Mononuclear cell (primary cell): ENCODE results near the gene CAPN10. TPM values are rescaled to one million over a fixed set of nuclear protein-coding genes. Genes with fewer than 3 reads are reported as not detected.

Experiments
- H3K27me3 ChIP-seq: 2 replicates; pipeline ENCODE4 v1.6.0; 2011; ENCODE audit warnings: low read length, control low read depth; ENCODE audit not compliant: insufficient read depth
- H3K4me1 ChIP-seq: 2 replicates; pipeline ENCODE4 v1.5.1; 2011; ENCODE audit warnings: mild to moderate bottlenecking, low read length, control low read depth; ENCODE audit not compliant: insufficient read depth
- H3K4me3 ChIP-seq: 2 replicates; pipeline ENCODE4 v1.5.1; 2011; ENCODE audit warnings: mild to moderate bottlenecking, low read length, moderate library complexity
- H3K9me3 ChIP-seq: 2 replicates; pipeline ENCODE4 v1.5.1; 2011; ENCODE audit warnings: low read depth, mild to moderate bottlenecking, control low read depth, low read length
- total RNA-seq: library from RNA; depleted of rRNA; stranded (reverse); fragments of >200 nt; gene quantifications from one replicate; pipeline ENCODE4 v1.2.3, GENCODE V29; 2012

The CAPN10 gene
- total RNA-seq, 1 donor, result 18.2 TPM

DNA sequence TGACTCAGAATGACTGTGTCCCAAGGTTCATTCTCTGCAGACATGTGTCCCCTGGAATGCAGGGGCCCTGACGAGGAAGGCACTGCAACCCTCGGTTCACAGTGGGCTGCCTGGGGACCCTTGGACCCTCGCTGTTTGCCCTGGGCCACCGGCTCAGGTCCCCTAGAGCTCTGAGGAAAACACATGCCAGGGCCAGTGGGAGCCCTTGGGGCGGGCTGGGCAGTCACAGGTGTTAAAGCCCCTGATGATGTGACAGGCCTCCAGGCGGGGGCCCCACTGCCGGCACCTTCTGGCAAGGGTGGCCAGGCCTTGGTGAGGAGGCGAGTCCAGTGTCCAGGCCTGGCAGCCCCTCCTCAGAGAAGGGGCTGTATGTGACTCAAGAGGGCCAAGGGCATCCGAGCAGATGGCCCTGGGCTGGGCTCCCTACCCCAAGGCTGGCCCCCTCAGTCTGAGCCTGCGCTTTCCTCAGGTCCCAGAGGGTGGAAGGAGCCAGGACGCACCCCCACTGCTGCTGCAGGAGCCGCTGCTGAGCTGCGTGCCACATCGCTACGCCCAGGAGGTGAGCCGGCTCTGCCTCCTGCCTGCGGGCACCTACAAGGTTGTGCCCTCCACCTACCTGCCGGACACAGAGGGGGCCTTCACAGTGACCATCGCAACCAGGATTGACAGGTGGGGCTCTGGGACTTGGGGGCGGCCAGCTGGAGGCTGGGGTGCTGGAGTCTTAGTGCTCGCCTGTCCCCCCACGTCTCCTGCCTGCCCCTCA, 11.1 kb downstream of the CAPN10 start:
- H3K4me1 ChIP-seq, result no peaks in the 10 kb centered on the region

DNA sequence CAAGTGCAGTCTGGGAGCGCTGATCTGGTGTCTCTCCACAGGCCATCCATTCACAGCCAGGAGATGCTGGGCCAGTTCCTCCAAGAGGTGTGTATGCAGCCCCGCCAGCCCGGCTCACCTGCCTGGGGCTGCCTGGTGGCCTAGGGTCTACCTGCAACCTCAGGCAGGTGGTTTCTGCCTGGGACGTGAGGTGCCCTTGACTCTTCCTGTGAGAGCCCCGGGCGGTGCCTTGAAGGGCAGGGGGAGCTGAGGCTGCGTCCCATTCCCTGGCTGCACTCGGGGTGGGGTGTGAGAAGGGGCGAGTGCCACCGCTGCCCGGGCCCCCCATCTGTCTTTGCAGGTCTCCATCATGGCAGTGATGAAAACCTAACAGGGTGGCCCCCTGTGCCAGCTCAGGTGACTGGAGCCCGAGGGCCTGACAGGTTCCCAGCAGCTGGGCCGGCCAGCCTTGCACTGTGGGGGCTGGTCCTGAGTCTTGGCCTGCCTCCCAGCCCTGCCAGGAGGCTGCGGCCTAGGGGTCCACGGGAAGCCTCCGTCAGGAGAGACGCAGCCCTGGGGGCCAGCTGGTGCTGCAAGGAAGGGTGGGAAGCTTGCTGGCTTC, 11.9 kb downstream of the CAPN10 start:
- Histone ChIP-seq H3K9me3 (no peaks in the 10 kb centered on the region), H3K27me3 (no peaks in the 10 kb centered on the region), H3K4me1 (no peaks in the 10 kb centered on the region), H3K4me3 (no peak overlapping the region)

More for the DNA sequence above, 11.1 kb downstream of the CAPN10 start:
- H3K4me3 ChIP-seq, result no peak overlapping the region
- H3K27me3 ChIP-seq, result no peaks in the 10 kb centered on the region
- H3K9me3 ChIP-seq, result no peaks in the 10 kb centered on the region

DNA sequence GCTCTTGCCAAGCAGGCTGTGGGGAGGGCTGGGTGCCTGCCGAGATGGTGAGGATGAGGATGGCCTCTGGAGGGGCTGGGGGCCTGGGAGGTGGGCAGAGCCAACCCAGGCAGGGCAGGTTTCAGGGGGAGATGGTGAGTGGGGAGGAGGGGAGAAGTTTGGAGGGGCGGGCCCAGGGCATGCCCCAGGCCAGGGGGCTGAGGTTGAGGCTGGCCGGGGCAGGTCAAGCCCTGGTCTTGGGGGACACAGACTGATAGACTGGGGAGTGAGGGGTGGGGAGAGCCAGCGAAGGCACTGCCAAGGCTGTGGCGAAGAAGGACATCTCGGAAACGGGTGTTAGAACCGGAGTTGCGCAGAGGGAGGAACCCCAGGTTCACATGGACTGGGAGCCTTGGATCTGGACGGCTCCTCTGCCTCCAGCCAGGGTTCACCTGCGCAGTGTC, 12.6 kb downstream of the CAPN10 start:
- Histone ChIP-seq H3K4me3 (no peak overlapping the region), H3K27me3 (no peaks in the 10 kb centered on the region), H3K4me1 (no peaks in the 10 kb centered on the region), H3K9me3 (no peaks in the 10 kb centered on the region)

DNA sequence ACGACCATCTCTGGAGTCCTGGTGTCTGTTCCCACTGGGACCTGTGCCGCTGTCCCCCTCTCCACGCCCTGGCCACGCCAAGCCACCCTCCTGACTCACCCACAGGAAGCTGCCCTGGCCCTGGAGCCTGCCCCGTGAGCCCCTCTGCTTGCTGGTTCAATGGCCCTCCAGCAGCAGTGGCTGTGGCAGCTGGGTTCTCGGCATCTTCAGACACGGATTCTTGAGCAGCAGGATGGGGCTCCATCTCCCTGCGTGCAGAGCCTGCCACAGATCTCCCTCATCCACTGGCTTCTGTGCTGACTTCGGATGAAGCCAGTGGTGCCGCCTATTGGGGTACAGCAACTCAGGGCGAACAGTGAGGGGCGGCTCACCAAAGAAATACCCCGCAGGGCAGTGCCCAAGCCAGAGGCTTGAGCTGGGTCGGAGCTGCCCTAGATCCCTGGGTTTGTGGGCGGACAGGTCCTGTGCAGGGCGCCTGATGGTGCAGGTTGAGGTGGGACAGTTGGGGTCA, 14.0 kb downstream of the CAPN10 start:
- Histone ChIP-seq H3K4me1 (no peaks in the 10 kb centered on the region), H3K4me3 (no peak overlapping the region), H3K27me3 (no peaks in the 10 kb centered on the region), H3K9me3 (no peaks in the 10 kb centered on the region)

DNA sequence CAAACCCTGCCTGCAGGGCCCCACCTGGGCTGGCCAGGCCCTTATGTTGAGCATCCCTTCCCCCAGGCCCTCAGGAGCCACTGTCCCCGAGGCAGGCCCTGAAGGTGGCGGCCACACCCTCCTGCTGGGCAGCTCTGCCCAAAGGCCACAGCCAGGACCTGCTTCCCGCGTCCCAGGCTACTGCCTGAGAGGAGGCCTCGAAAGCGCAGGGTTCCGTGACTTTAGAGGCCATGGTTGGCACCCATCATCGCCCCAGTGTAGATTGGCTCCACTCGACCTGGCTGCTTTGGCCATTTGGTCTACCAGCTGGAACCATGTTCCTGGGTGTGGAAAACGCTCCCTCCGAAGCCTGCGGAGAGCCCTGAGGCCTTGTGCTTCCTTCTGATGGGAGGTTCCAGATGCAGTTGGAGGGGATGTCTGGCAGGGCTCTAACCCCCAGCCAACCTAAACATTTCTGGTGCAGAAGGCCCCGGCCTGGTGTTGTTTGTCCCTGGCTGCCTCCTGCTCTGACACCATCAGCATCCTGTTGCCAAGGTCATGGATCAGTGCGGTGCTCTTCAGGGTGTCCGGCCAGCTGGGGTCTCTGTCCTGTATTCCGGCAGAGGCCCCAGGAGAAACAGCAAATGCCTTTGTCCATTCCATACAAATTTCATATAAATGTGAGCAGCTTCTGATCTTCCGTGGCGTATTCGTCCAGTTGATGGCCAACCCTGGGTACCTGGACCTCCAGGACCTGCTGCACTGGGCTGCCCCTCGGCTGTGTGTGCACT, 14.7 kb downstream of the CAPN10 start:
- Histone ChIP-seq H3K27me3 (no peaks in the 10 kb centered on the region), H3K9me3 (no peaks in the 10 kb centered on the region), H3K4me3 (no peak overlapping the region), H3K4me1 (no peaks in the 10 kb centered on the region)

DNA sequence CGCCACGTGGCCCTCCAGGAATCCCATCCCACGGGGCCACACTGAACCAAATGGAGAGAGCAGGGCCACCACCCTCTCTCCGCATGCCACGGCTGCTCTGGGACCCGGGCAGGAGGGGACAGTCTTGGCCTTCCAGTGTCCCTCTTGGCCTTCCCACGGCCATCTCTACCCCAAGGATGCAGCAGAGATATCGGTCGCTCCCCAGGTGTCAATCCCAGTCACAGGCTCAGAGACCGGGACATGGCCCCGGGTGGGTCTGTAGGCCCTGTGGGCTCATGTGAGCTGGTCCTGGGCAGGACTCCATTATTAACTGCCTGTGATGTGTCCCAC, 15.3 kb downstream of the CAPN10 start:
- Histone ChIP-seq H3K4me3 (no peak overlapping the region), H3K9me3 (no peaks in the 10 kb centered on the region), H3K4me1 (no peaks in the 10 kb centered on the region), H3K27me3 (no peaks in the 10 kb centered on the region)

DNA sequence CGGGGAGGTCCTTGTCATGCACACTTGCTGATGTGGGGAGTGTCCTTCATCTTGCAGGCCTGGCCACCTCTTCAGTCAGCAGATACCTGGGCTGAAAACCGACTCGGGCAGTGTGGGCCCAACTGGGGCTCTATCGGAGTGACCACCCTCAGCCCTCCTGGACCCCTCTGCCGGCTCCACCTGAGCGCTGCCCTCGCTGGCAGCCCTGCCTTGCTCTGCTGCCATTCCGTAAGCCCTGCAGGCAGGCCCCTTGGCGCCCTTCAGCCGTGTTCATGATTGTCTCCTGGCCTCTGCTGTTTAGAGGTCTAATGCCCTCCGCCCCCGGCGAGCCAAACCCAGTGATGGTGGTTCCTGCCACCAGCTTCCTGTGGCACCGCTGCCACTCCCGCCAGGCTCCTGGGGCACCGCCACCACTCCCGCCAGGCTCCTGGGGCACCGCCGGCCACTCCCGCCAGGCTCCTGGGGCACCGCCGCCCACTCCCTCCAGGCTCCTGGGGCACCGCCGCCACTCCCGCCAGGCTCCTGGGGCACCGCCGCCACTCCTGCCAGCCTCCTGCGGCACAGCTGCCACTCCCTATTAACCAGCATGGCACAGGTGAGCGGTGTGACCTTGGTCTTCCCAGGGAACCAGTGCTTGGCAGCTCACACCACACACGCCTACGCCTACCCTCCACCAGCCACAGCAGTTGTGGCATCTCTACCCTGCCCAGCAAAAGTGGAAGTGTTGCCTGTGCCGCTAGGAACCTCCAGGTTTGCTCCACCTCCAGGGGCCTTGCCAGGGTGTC, 15.9 kb downstream of the CAPN10 start:
- no peaks in the 10 kb centered on the region for H3K27me3 ChIP-seq
- no peak overlapping the region for H3K4me3 ChIP-seq
- H3K9me3 ChIP-seq, result no peaks in the 10 kb centered on the region
- H3K4me1 ChIP-seq, result no peaks in the 10 kb centered on the region

DNA sequence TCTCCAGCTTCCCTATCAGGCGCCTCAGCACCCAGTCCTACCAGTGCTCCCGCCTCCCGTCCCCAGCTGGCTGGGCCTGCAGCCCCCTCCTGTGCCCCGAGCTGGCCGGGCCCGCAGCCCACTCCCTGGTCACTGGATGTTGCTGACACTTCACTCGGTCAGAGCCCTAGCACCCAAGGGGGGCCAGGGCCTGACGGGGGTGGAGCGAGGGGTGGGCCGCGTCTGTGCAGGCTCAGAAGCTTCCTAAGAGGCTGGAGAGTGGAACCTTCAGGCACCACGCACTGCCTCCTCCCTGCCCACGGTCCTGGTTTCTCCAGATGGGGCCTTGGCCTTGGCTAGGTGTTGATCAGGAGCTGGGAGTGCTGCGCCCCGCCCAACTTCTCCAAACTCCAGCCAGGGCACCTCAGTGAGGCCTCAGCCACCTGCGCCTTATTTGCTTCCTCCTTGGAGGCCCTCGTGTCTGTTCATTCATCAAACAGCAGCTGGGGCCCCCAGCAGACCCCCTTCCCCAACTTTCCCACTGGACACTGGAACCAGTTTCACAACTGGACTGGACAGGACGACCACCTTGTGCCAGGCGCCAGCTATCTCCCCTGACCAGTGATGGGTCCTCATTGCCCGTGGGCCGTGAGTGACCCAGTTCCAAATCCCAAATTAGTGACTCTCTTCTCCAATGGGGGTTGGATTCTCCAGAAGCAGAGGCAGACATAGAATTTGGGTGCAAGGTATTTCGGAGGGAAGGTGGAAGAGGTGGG, 16.7 kb downstream of the CAPN10 start:
- no peaks in the 10 kb centered on the region for H3K4me1 ChIP-seq
- no peak overlapping the region for H3K4me3 ChIP-seq
- H3K9me3 ChIP-seq, result no peaks in the 10 kb centered on the region
- no peaks in the 10 kb centered on the region for H3K27me3 ChIP-seq

DNA sequence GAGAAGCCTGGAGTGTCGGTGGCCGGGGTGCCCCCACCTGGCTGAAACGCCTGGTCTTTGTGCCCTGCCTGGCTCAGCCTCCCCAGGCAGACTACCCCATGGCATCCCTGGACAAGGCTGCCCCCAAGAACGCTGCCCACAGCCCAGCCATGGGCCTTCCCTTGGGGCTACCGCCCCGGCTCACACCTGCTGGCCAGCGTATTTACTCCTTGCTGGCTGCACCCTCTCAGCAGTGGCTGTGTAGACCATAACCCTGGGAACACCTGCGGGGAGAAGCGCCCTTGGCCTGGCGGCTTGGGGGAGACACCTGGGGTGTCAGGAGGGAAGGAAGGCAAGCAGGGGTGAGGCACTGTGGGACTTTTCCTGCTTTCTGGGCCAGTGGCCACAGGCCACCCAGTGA, 17.3 kb downstream of the CAPN10 start:
- no peaks in the 10 kb centered on the region for H3K27me3 ChIP-seq
- H3K4me3 ChIP-seq, result no peak overlapping the region
- no peaks in the 10 kb centered on the region for H3K4me1 ChIP-seq
- H3K9me3 ChIP-seq, result no peaks in the 10 kb centered on the region

DNA sequence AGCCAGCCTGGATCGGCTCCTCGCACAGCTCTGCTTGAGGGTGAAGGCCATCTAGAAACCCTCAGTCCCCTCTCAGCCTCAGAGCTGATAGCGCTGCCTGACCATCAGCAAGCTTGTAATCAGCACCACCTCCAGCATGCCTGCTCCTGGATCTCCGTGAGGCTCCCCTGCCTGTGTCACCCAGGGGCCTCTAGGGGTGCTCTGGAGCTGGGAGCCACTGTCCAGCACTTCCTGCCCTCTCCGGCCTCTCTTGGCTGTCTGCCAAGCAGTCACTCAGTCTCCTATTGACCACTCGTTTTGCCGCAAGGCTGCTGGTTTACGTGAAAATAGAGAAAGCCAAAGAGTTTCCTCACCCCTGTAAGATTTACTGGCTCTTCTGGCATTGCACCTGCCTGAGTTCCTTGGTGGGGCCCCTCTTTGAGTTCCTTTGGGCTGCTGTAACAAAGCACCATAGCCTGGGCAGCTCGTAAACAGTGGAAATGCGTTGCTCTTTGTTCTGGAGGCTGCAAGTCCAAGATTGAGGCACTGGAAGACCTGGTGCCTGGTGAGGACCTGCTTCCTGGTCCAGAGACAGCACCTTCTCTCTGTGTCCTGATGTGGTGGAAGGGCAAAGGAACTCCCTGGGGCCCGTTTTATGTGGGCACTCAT, 17.9 kb downstream of the CAPN10 start:
- no peak overlapping the region for H3K4me3 ChIP-seq

DNA sequence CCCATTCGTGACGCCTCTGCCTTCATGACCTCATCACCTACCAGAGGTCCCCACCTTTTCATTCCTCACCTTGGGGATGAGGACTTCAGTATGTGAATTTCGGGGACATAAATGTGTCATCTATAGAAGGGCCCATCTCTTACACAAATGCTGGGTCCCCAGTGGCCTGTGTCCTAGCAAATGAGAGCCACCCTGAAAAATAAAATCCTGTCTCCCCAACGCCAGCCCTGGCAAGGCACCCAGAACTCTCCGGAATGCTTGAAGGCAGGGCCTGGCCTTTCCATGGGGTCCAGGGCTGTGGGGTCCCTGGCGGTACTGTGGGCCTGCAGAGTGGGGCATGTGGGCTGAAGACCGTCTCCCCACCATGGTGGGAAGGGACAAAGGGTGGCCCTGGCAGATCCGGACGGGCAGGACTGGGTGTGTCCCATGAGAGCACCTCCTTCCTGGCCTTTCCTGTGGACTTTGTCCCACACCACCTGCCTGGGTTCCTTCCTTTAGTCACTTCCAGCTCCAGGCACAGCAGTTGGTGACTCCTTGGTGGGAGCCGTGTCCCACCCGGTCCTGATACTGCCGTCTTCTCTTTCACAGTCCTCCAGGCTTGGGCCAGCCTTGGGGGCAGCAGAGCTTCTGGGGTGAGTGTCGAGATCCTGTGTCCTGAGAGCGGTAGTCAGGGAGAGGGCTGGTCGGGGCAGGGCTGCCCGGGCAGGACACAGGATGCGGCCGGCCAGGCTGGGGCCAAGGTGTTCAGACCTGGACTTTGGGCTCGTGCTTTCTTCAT, 18.6 kb downstream of the CAPN10 start:
- H3K4me3 ChIP-seq, result no peak overlapping the region
- H3K4me1 ChIP-seq, result no peaks in the 10 kb centered on the region
- no peaks in the 10 kb centered on the region for H3K27me3 ChIP-seq
- H3K9me3 ChIP-seq, result no peaks in the 10 kb centered on the region

More for the DNA sequence above, 17.9 kb downstream of the CAPN10 start:
- no peaks in the 10 kb centered on the region for H3K4me1 ChIP-seq
- H3K9me3 ChIP-seq, result no peaks in the 10 kb centered on the region
- H3K27me3 ChIP-seq, result no peaks in the 10 kb centered on the region

DNA sequence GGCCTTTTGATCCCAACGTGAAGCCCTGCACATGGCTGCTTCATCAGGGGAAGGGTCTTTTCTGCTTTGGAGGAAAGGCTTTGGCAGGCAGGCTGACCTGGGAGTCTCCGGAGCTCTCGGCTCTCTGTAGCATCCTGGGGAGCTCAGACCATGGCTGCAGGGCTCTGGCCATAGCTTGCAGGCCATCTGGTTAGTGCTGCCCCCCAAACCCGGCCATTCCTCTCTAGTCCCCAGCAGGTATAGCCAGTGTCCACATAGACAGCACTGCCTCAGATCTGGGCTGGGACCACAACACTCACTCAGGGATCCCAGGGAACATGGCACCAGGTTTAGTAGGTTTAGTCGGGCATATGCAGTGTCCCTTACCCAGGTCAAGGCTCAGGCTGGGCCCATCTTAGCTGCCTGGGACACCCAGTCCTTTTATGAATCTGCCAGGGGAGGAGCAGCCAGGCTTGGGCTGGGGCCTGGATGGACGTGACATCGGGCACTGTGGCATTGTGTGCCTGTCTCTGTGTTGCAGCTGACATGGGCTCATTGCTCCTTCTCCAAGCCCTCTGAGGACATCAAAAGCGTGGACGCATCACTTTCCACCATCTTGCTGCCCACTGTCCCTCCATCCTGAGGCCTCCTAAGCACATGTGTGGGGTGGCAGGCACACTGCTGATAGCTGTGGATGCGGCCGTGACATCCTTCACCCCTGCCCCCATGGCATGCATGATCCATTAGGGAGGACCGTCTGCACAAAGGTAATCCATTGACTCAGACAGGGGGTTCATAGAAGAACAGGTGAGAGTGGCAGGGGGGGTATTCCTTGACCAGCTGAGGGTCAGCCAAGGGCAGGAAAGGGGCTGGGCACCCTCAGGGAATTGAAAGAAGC, 19.6 kb downstream of the CAPN10 start:
- H3K9me3 ChIP-seq, result no peaks in the 10 kb centered on the region
- H3K27me3 ChIP-seq, result no peaks in the 10 kb centered on the region
- no peaks in the 10 kb centered on the region for H3K4me1 ChIP-seq
- no peak overlapping the region for H3K4me3 ChIP-seq
